IPS-NIHi7 (cell line): ENCODE measurements around the gene UBE2J2.

Experiments
- DNase-seq: peaks from one replicate; pipeline ENCODE4 v3.0.0; 2012; ENCODE audit warnings: mixed read lengths; ENCODE audit errors: extremely low spot score

Gene UBE2J2

GRCh38 chr1:1239614-1240347 lies 33.9 kb downstream of the UBE2J2 start:
- no peak for DNase-seq

- DNase-seq: no peak
These were observed 34.4 kb downstream of the UBE2J2 start for GRCh38 chr1:1239227-1239613.

GRCh38 chr1:1238702-1239178 lies 34.9 kb downstream of the UBE2J2 start:
- DNase-seq: no peak

GRCh38 chr1:1237874-1238701 lies 35.6 kb downstream of the UBE2J2 start:
- DNase-seq: no peak

- DNase-seq: no peak
These were observed 36.4 kb downstream of the UBE2J2 start for GRCh38 chr1:1236945-1237873.

GRCh38 chr1:1236176-1236763 lies 37.4 kb downstream of the UBE2J2 start:
- DNase-seq: no peak

- no peak for DNase-seq
These were observed 38.5 kb downstream of the UBE2J2 start for GRCh38 chr1:1235016-1235744.

- no peak for DNase-seq
These were observed 39.4 kb downstream of the UBE2J2 start for GRCh38 chr1:1234180-1234808.

GRCh38 chr1:1233567-1233892 lies 40.1 kb downstream of the UBE2J2 start:
- no peak for DNase-seq

- no peak for DNase-seq
These were observed 40.7 kb downstream of the UBE2J2 start for GRCh38 chr1:1232796-1233566.

GRCh38 chr1:1232208-1232795 lies 41.4 kb downstream of the UBE2J2 start, which contains the start of gene B3GALT6:
TSS of gene B3GALT6 (plus strand) at chr1:1232237. CDS start at chr1:1232279, 42 bp downstream.
- DNase-seq: no peak

GRCh38 chr1:1231400-1232207 lies 42.0 kb downstream of the UBE2J2 start, which contains the start of gene SDF4:
TSS of gene SDF4 (minus strand) at chr1:1232001. CDS start at chr1:1228772, 3,229 bp downstream.
- DNase-seq: peak; percentile 100

GRCh38 chr1:1230656-1231399 lies 42.8 kb downstream of the UBE2J2 start:
- DNase-seq: no peak

- no peak for DNase-seq
These were observed 43.9 kb downstream of the UBE2J2 start for GRCh38 chr1:1229770-1230169.

GRCh38 chr1:1228596-1229321 lies 44.9 kb downstream of the UBE2J2 start:
- DNase-seq: no peak

GRCh38 chr1:1228187-1228586 lies 45.5 kb downstream of the UBE2J2 start:
- DNase-seq: no peak

GRCh38 chr1:1227386-1227785 lies 46.3 kb downstream of the UBE2J2 start:
- no peak for DNase-seq
